ENCODE data around the gene WDR62. TPM values are rescaled to one million over a fixed set of nuclear protein-coding genes. Genes with fewer than 3 reads are reported as not detected.
"Not testable (repeated sequence)": the region's sequence is repeated elsewhere in the genome, so short reads cannot be mapped to it uniquely, and the experiment has no call there.

WDR62 gene
- polyA plus RNA-seq, 4 donors = 3.1 to 6.4 (median 5.1) TPM

GRCh38 chr19:36106991-36107390 lies 52.3 kb downstream of the WDR62 start:
- DNase-seq (ENCODE audit: low read depth in 4 of 4, low spot score in 2 of 4) = no peak

- DNase-seq (ENCODE audit: low read depth in 4 of 4, low spot score in 2 of 4) = no peak
Observed at GRCh38 chr19:36108684-36109083, 54.0 kb downstream of the WDR62 start.

GRCh38 chr19:36110487-36111199 lies 55.9 kb downstream of the WDR62 start, which contains the start of gene OVOL3:
TSS of gene OVOL3 (plus strand) at chr19:36111143. CDS start at chr19:36111203, 60 bp downstream.
- no peak for DNase-seq (ENCODE audit: low read depth in 4 of 4, low spot score in 2 of 4)

- no peak for DNase-seq (ENCODE audit: low read depth in 4 of 4, low spot score in 2 of 4)
Observed at GRCh38 chr19:36111200-36111539, 56.5 kb downstream of the WDR62 start.

GRCh38 chr19:36112678-36113077 lies 58.0 kb downstream of the WDR62 start:
- DNase-seq (ENCODE audit: low read depth in 4 of 4, low spot score in 2 of 4) = no peak

GRCh38 chr19:36113425-36113824 lies 58.7 kb downstream of the WDR62 start:
- no peak for DNase-seq (ENCODE audit: low read depth in 4 of 4, low spot score in 2 of 4)

GRCh38 chr19:36113894-36114720 lies 59.4 kb downstream of the WDR62 start:
- peak in 1 of 4 donors; percentile 13 for DNase-seq (ENCODE audit: low read depth in 4 of 4, low spot score in 2 of 4)

GRCh38 chr19:36114721-36115452 lies 60.2 kb downstream of the WDR62 start, which contains the start of gene POLR2I:
TSS of gene POLR2I (minus strand) at chr19:36114875. CDS start at chr19:36114856, 19 bp downstream.
- DNase-seq (ENCODE audit: low read depth in 4 of 4, low spot score in 2 of 4) = peak; percentile 99 to 100 (median 99)

GRCh38 chr19:36115453-36116343 lies 61.0 kb downstream of the WDR62 start, which contains the start of gene TBCB:
TSS of gene TBCB (plus strand) at chr19:36115468. CDS start at chr19:36115561, 93 bp downstream.
- DNase-seq (ENCODE audit: low read depth in 4 of 4, low spot score in 2 of 4) = no peak

- no peak for DNase-seq (ENCODE audit: low read depth in 4 of 4, low spot score in 2 of 4)
Observed at GRCh38 chr19:36116344-36116637, 61.6 kb downstream of the WDR62 start.

GRCh38 chr19:36120092-36120983 lies 65.6 kb downstream of the WDR62 start:
- DNase-seq (ENCODE audit: low read depth in 4 of 4, low spot score in 2 of 4) = no peak

GRCh38 chr19:36120984-36121358 lies 66.3 kb downstream of the WDR62 start:
- no peak for DNase-seq (ENCODE audit: low read depth in 4 of 4, low spot score in 2 of 4)

GRCh38 chr19:36121486-36122124 lies 66.9 kb downstream of the WDR62 start:
- no peak for DNase-seq (ENCODE audit: low read depth in 4 of 4, low spot score in 2 of 4)

GRCh38 chr19:36125557-36125956 lies 70.9 kb downstream of the WDR62 start:
- no peak for DNase-seq (ENCODE audit: low read depth in 4 of 4, low spot score in 2 of 4)

GRCh38 chr19:36128392-36128736 lies 73.7 kb downstream of the WDR62 start:
- DNase-seq (ENCODE audit: low read depth in 4 of 4, low spot score in 2 of 4) = no peak

- DNase-seq (ENCODE audit: low read depth in 4 of 4, low spot score in 2 of 4) = not testable (repeated sequence)
Observed at GRCh38 chr19:36131221-36131620, 76.5 kb downstream of the WDR62 start.

GRCh38 chr19:36134867-36135266 lies 80.2 kb downstream of the WDR62 start:
- DNase-seq (ENCODE audit: low read depth in 4 of 4, low spot score in 2 of 4) = not testable (repeated sequence)

- DNase-seq (ENCODE audit: low read depth in 4 of 4, low spot score in 2 of 4) = no peak
Observed at GRCh38 chr19:36136964-36137686, 82.4 kb downstream of the WDR62 start.

All from left renal cortex interstitium (tissue), 4 donors.